HG03521 (cell line): ENCODE results near the gene SSR1.

Source experiments
- ATAC-seq: cut with Tn5 transposase; IDR thresholded peaks from one replicate; pipeline ENCODE4 v1.9.1; 2021; ENCODE audit warnings: mild to moderate bottlenecking, moderate library complexity; ENCODE audit not compliant: unreplicated experiment

SSR1 gene

DNA sequence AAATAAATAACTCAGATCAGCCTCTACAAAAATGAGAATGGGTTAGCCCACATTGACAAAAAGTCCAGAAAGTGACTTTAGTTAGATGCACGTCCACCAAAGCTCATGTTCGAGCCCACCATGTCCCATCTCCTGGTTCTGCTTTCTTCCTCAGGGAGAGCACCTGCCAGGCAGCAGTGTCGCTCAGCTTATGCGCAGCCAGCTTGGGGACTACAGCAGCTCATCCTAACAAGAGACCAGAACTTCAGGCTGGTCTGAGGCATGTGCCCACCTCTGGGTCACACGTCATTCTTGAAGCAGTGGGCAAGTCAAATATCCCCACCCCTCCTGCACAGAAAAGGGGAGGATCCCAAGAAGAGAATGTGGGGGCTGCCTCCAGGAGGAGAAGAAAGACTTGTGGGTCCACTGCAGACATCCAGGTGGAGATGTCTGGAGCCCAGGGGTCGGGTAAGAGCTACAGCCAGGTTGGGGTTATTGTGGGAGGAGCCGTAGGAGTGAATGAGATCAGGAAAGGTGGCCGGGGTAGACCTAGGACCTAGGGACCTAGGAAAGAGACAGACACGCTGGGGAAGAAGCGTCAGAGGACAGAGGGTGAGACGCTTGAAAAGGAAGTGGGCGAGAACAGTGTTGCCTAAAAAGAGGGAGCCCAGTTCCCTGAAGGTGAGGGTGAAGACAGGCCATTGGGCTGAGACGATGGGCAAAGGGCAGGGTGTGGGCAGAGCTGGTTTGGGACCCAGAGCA lies 52.5 kb downstream of the SSR1 start:
- ATAC-seq: no peak

DNA sequence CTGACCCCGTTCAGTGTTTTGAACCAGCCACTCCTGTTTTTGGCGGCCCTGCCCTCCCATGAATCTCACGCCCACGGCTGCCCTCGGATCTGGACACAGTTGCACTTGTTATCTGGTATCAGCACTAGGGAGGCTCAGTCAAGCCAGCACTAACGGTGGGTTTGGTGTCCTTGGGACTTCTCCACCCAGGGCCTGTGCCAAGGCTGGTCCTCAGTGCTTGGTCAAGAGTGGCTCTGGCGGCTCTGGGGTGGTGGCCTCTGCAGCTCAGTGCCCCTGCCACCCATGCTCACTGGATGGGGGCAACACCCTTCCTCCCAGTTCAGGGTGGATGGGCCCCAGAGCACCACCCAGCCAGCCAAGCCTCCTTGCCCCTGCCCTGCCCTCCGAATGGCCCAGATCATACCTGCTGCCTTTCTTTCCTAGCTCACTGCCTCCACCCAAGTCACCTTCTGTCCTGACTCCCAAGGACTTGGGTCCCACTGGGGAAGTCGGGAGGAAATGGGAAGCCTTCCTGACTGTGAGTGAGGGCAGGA lies 54.7 kb downstream of the SSR1 start:
- no peak for ATAC-seq

GRCh38 chr6:7257521-7258230 lies 55.3 kb downstream of the SSR1 start:
- ATAC-seq: no peak

- no peak for ATAC-seq
These were observed 56.2 kb downstream of the SSR1 start for GRCh38 chr6:7256785-7257184.

DNA sequence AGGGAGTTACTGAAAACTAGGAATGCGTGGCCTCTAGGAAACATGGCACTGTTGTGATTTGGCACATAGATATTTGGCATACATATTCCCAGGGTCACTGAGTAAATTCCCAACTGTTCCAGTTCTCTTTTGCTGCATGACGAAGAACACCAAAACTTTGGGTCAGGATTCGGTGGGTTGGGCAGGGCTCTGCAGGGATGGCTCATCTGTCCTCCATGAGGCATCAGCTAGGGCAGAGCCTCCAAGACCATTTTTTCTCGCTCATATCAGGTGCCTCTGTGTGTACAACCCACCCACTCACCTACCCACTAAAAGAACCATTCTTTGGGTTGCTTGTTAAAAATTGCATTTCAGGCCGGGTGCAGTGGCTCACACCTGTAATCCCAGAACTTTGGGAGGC lies 57.1 kb downstream of the SSR1 start:
- no peak for ATAC-seq

DNA sequence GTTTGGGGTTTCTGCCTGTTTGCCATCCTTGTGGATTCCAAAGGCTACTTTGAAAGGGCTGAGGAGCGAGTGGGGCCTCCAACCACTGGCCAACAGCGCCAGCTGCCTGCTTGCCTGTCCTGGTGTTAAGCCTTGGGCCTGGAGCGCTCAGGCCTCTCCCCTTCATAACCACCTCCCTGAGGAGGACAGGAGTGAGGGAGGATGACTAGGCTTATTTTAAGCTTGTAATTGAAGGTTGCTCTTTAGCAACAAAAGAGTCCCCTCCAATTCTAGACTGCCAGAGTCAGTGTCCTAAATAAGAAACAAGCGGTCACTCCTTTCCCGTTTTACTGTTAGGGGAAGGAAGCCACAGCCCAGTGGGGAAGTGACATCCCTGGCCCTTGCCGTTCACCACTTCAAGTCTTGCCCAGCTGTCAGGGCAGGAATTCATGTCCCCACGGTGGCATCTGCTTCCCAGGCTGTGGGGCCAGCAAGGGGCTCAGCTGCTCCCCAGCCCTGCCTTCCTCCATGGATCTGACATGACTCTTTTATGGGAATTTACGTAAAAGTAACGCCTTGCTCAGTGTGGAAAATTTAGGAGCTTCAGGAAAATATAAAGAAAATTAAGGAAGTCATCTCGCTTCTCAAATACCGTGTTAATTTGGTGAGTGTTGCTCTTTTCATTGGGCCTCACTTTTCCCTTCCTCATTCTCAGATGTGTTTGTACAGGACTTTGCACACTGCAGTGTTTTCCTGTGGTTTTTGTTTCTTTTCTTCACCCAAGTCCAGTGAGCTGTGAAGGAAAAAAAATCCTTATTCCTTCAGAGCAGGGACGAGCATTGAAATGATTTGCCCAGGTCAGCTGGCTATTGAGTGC lies 57.8 kb downstream of the SSR1 start:
- ATAC-seq: no peak

DNA sequence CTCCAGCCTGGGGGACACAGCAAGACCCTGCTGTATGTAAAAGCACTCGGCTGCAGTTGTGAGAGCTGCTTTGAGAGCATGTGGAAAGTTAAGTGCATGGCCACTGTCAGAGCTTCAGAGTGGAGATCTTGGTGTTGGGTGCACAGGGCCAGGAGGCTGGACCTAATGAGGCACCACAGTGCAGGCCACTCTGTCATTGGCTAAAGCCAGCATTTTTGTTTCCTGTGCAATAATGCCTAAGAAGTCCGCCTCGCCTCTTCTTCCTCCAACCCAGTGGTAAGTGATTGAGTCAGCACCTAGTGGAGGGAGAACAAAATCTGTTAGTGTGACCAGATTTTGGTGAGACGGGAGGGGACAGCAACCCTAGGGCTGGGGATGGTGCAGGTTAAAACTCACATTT lies 60.6 kb downstream of the SSR1 start:
- no peak for ATAC-seq

DNA sequence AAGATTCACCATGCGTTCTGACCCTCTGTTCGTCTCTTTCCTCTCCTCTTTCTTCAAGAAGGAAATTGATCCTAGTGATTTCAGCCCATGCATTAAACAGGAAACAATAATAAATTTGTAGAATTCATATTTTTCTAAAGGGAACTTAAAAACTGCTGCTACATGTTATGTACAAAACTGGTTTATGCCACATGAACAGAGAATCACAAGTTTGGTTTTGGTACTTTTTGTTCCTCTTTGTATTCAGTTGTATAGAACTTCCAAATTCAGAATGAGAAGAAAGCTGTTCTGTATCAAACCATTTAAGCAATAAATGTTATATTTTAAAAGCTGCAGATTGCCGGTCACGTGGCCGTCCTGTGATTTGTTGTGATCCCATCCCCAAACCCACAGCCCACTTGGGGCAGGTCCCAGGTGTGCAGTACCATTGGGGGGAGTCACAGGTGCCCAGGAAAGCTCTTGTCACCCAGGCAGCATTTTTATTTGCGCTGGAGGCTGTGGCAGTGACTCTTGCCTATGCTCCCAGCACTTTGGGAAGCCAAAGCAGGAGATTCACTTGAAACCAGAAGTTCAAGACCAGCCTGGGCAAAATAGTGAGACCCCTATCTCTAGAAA lies 61.2 kb downstream of the SSR1 start:
- no peak for ATAC-seq

DNA sequence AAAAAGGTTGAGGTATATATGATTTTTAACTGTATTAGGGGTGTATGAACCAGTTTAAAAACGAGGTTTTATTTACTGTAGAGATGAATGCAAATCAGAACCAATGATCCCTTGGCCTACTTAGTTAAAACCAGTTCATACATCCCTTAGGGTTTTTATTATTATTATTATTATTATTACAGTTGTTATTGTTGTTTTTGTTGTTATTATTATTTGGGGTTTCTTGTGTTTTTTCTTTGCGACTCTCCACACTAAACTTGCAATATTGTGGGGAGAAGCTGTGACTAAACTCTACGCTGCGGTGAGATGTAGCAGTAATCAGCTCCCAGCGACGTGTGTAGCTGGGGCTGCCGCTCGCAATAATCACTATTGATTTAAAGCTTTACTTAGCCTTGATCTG lies 62.2 kb downstream of the SSR1 start:
- no peak for ATAC-seq

- ATAC-seq: no peak
These were observed 62.9 kb downstream of the SSR1 start for GRCh38 chr6:7249946-7250643.

DNA sequence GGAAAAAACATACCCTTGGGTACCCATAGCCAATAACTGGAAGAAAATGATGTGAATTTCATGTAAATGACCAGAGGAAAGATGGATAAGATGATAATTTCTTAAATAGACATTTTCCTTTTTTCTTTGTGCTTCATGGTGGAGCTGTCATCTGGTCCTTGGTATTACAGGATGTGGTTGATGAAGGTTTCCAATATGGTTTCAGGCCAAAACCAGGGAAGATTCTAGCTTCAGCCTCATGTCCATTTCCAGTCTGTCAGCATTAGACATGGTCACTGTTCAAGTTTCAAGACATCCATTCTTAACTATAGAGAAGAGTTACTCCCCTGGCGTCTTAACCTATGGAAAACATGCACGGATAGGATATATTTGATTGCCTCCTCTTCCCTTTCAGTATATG lies 63.6 kb downstream of the SSR1 start:
- no peak for ATAC-seq

- no peak for ATAC-seq
These were observed 65.2 kb downstream of the SSR1 start for GRCh38 chr6:7247828-7248227.

DNA sequence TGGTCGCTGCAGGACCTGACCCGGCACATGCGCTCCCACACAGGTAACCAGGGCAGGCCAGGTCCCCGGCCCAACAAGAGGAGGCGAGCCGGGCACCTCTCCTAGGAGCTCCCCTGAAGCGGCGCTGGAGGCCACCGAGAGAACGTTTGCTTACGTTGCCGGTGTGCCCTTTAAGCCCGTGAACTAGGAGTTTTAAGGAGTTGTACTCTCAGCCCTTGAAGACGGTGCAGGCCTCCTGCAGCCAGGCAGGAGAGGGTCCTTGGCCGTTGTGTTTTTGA lies 65.9 kb downstream of the SSR1 start:
- ATAC-seq: no peak

GRCh38 chr6:7246401-7247178 lies 66.4 kb downstream of the SSR1 start:
- ATAC-seq: no peak

- no peak for ATAC-seq
These were observed 67.2 kb downstream of the SSR1 start for GRCh38 chr6:7245668-7246393.

- no peak for ATAC-seq
These were observed 69.6 kb downstream of the SSR1 start for GRCh38 chr6:7243179-7243981.

GRCh38 chr6:7242835-7243178 lies 70.2 kb downstream of the SSR1 start:
- ATAC-seq: no peak
